HG03342 (cell line): ENCODE results near the gene GRM5.
"Not testable (repeated sequence)": the region's sequence is repeated elsewhere in the genome, so short reads cannot be mapped to it uniquely, and the experiment has no call there.

Source experiments
- ATAC-seq: cut with Tn5 transposase; IDR thresholded peaks from one replicate; pipeline ENCODE4 v1.9.1; 2021; ENCODE audit warnings: mild to moderate bottlenecking, moderate library complexity; ENCODE audit not compliant: unreplicated experiment

The GRM5 gene

DNA sequence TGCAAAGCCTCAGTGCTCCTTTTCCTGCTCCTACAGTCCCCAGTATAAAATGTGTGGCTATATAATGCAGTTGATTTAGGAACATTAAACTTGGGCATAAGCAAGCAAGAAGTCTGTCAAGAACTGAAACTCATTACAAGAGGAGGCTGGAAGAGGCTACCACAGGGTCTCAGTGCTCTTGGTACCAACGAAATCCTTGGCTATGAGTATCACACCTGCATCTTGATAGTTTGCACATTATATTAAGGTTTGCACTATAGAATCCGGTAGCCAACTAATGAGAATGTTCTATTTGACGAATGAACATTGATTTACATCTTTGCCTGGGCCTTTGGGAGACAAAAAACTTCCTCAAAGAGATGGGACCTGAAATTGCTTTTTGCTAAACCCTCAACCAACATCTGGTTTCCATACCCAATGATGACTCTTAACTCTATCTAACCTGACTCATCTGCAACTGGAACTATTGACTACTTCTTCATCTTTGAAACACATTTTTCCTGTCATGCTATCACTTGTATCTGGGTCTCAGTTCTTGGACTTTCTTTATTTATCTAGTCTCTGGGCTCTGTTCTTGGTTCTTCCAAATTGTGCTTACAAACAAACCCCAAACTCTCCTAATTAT is 521.0 kb downstream of the GRM5 start:
- ATAC-seq, result no peak

DNA sequence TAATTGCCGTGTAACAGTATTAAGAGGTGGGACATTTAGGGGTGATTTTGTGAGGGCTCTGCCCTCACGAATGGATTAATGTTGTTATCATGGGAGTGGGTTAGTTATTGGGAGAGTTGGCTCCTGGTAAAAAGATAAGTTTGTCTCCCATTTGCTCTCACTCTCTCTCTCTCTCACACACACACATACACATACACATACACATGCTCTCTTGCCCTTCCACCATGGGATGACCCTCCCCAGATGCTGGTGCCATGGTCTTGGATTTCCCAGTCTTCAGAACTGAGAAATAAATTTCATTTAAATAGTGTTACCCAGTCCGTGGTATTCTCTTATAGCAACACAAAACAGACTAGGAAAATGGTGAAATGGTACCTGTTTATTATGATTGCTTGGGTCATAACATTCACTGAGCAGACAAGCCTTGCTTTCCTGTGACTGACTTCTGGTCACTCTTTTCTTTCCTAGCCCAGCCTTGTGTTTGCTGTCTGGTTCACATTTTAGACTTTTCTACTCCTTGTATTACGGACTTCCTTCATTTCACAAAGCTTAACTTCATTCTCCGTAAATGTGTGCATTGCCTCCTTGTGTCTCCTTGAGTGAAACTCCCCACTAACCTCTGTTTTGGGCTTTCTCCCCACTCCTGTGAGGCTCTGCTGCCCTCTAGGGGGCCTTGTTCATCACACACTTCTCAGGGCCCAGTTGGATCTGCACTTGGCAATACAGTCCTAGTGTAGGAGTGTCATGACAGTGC is 521.7 kb downstream of the GRM5 start:
- peak; percentile 99 for ATAC-seq

DNA sequence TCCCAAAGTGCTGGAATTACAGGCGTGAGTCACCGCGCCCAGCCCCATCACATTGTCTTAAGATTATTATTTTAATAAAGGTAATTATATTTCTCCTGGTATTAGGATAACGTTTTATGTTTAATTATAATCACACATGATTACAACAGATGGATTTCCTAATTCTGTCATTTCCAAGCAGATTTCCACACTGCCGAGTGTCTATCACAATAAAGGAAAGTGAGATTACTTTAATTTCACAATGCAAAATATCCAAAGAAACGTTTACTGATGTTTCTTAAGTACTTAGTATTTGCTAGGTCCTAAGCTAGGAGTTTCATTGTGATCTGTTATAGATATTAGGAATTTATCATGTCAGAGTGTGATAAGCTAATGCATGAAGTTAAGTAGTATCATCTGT is 524.8 kb downstream of the GRM5 start:
- ATAC-seq, result no peak

GRCh38 chr11:88538098-88538497 is 527.7 kb downstream of the GRM5 start:
- no peak for ATAC-seq

GRCh38 chr11:88537613-88538012 is 528.2 kb downstream of the GRM5 start:
- no peak for ATAC-seq

GRCh38 chr11:88536616-88537265 is 529.0 kb downstream of the GRM5 start:
- no peak for ATAC-seq

DNA sequence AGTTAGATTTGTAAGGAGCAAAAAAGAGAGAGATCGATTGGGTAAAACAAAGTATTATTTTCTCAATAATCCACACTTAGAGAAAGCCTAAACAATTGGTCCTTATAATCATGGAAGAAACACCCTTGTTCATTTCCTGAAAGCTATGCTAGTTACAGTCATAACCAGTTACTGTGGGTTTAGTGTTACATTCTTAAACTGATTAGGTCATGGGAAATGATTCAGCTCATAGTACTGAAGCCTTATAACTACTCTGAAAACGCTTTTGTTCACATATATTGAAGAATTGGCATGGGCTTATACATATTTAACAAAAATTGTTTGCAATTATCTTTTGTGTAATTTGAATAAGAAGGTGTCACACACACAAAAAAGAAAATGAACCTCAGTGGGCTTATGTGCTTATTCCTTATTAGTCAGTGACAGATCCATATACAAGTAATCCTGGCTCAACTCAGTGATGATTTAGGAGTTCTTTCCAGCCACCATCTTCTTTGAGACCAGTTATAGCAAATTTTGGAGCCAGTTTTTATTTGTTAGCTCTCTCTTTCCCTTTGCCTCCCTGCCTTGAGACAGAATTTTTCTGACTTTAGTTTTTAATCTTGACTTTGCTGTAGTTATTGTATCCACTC is 529.8 kb downstream of the GRM5 start:
- ATAC-seq, result peak; percentile 85

DNA sequence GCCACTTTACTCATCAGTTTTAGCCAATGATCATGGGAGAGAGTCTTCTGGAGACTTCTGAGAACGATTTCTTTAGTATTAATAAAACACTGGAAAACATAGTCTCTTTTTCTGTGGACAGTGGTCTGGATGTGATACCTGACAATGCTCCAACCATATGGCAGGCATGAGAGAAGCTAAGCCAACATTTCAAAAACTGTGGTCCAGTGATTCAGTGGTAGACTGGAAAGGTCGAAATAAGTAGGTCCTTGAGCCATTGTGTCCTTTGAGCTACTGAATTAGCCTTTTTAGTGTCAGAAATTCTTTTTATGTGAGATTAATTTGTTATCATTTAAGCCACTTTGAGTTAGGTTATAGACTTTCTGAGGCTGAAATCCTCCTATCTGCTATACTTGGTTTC is 530.5 kb downstream of the GRM5 start:
- ATAC-seq, result no peak

DNA sequence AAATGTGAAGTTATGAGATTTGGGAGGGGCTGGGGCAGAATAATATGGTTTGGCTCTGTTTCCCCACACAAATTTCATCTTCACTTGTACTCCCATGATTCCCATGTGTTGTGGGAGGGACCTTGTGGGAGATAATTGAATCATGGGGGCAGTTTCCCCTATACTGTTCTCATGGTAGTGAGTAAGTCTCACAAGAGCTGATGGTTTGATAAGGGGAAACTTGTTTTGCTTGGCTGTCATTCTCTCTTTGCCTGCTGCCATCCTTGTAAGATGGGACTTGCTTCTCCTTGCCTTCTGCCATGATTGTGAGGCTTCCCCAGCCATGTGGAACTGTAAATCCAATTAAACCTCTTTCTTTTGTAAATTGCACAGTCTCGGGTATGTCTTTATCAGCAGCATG is 531.1 kb downstream of the GRM5 start:
- not testable (repeated sequence) for ATAC-seq

GRCh38 chr11:88534185-88534584 is 531.6 kb downstream of the GRM5 start:
- ATAC-seq, result no peak

GRCh38 chr11:88533001-88533400 is 532.8 kb downstream of the GRM5 start:
- ATAC-seq, result no peak

DNA sequence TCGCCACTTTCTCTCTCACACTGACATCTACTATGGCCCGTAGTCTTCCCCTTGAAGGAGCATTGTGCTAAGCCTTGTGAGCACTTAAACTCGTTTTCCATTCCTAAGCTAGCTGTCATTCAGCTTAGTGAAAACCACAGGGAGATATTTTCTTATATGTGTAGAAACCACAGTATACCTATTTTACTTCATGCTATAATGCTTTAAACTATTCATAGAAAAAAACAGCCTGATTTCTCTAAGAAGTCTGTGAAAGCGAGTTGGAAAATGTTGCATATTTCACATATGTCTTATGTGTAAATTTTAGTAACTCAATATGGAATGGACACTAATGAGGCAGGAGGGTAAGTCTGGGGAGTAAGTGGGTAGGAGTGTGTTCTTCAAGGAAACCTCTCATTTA is 534.0 kb downstream of the GRM5 start:
- no peak for ATAC-seq

GRCh38 chr11:88529426-88529825 is 536.4 kb downstream of the GRM5 start:
- no peak for ATAC-seq

GRCh38 chr11:88523386-88524071 is 542.3 kb downstream of the GRM5 start:
- ATAC-seq, result no peak

DNA sequence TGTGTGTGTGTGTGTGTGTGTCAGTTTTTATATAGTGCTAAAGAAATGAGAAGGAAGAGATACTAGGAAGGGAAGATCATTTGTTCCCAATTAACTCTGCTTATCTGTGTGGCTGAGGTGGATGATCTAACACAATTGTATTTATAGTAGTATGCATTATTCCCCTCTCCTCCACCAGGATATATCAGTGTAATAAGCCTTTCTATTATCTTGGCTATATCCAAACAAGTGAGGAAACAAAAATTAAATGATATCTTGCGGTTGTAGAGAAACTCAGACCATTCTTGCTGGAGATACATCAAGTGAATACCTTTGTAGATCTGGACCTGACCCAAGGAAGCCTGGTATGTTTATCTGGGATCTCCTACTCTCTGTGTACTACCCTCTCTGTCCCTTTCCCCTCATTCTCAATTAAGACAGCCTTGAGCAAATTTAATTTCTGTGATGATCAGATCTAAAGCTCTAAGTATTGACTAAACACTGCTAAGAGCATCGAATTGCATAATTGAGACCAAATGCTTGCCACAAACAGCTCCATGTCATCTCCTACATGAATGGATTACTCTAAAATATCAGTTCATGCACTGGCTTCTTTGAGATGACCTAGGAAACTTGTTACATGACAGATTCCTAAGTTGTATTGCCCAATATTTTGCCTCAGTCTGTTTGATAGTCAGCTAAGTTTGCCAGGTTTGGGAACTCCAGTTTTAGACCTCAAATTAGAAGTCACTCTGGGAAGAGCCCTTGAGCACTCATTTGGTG is 543.0 kb downstream of the GRM5 start:
- ATAC-seq, result no peak

DNA sequence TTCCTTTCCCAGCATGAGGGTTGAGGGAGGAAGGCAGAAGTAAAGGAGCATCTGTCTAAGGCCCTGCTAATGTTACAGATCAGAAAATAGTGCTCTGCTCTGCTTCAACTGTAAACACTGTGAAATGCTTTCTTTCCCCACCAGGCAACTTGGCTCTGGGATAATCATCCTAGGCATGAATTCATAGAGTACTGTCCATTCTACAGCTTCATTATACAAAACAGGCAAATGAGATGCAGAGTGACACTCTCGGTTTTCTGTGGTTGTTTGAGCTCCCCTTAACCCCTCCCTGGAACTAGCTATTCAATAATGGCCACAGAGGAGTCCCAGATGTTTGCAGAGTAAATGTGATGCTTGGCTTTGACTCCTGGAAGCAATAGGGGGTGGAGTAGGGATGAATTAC is 544.0 kb downstream of the GRM5 start:
- no peak for ATAC-seq

DNA sequence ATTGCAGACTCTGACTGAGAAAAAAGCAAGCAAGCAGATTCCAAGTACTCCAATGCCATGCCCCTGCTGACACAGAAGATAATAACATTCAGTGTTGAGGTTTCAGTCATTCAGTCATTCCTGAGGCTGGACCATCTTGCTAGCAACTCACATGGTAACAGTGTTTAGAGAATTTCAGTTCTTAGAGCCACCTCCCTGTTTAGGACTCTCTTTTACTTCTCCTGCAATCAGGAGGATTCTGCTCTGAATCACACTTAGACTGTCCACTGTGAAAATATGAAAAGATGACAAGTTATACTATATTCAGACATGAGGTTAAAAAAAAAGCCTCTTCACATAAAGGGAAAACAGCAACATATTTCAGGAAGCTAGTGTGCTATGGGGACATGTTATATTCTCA is 544.4 kb downstream of the GRM5 start:
- ATAC-seq, result no peak

DNA sequence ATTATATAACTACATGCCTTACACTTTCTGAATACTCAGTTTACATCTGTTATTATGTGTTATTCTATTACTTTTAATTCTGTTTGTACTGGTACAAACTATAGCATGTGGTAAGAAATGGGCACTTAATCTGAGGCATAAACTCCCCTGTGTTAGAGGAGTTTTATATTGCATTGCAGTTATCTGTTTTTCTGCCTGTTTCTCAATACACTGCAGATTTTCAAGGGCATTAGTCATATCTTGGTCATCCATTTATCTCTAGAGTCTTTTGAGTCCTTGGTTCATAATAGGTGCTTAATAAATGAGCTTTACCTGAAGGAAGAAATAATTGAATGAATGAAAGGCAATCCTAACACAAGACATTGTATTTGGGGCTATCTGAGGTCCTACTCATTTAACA is 545.4 kb downstream of the GRM5 start:
- no peak for ATAC-seq

DNA sequence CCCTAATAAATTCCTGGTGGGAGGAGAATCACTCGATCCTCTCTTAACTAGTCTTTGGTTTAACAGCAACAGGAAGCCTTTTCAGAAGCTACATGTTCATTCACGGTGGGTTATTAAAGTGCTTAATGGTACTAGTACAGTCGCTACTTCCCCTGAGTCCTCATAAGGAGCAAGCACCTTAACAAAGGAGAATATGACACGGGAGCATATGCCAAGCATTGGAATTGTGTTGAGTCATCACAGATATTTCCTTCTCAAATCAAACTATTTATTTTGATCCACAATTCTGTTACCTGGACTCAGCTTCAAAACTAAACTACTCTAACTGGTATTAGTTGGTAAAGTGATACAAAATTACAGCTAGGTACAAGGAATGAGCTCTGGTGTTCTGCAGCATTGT is 550.8 kb downstream of the GRM5 start:
- ATAC-seq, result no peak

- ATAC-seq, result no peak
These were observed 554.8 kb downstream of the GRM5 start for GRCh38 chr11:88511006-88511405.
